SU-DHL-6 (cell line): ENCODE data around the gene P2RY14.

Source experiments
- H2AFZ ChIP-seq: fragments of 200-600 bp; sonication (generic); 2 replicates; pipeline ENCODE4 v1.6.1; 2014; ENCODE audit warnings: low read depth, mild to moderate bottlenecking, moderate library complexity, mixed read lengths, antibody characterized with exemption, low read length; ENCODE audit not compliant: severe bottlenecking
- H3F3A ChIP-seq: fragments of 200-600 bp; shearing (Covaris generic); 2 replicates; pipeline ENCODE4 v1.6.0; 2016; ENCODE audit warnings: antibody characterized with exemption, mild to moderate bottlenecking; ENCODE audit not compliant: insufficient read depth
- H3K27ac ChIP-seq: fragments of 200-600 bp; sonication (generic); 2 replicates; pipeline ENCODE4 v1.5.1; 2016; ENCODE audit warnings: low read depth, mild to moderate bottlenecking, low read length, moderate library complexity, mixed read lengths
- H3K27me3 ChIP-seq: fragments of 200-600 bp; sonication (generic), shearing (Covaris generic); 2 replicates; pipeline ENCODE4 v1.6.0; 2014; ENCODE audit warnings: mild to moderate bottlenecking, low read length
- H3K36me3 ChIP-seq: fragments of 200-600 bp; sonication (generic); 2 replicates; pipeline ENCODE4 v1.6.1; 2014; ENCODE audit warnings: mild to moderate bottlenecking, low read length, mixed read lengths
- H3K4me2 ChIP-seq: fragments of 300-600, 200-600 bp; shearing (Covaris generic), sonication (generic); 2 replicates; pipeline ENCODE4 v1.6.0; 2014; ENCODE audit warnings: low read length, low read depth, mild to moderate bottlenecking; ENCODE audit not compliant: poor library complexity, severe bottlenecking
- H3K4me3 ChIP-seq: fragments of 200-600 bp; sonication (generic); 2 replicates; pipeline ENCODE4 v1.5.1; 2014; ENCODE audit warnings: antibody characterized with exemption, low read length, mild to moderate bottlenecking, mixed read lengths; ENCODE audit not compliant: insufficient read depth, poor library complexity, severe bottlenecking
- H3K79me2 ChIP-seq: fragments of 200-600 bp; sonication (generic); 2 replicates; pipeline ENCODE4 v1.6.1; 2014; ENCODE audit warnings: mild to moderate bottlenecking, low read length, moderate library complexity; ENCODE audit not compliant: insufficient read depth
- H3K9ac ChIP-seq: fragments of 200-600 bp; sonication (generic); 2 replicates; pipeline ENCODE4 v1.7.0; 2014; ENCODE audit warnings: mild to moderate bottlenecking, low read length
- H3K9me2 ChIP-seq: fragments of 200-600 bp; sonication (generic); replicated peaks from 2 replicates; pipeline ENCODE4 v1.6.1; 2014; ENCODE audit warnings: low read length; ENCODE audit not compliant: insufficient read depth
- H3K9me3 ChIP-seq: fragments of 200-600 bp; sonication (generic); 2 replicates; pipeline ENCODE4 v1.6.1; 2014; ENCODE audit warnings: low read length, mixed read lengths; ENCODE audit not compliant: insufficient read depth
- H4K20me1 ChIP-seq: fragments of 200-600 bp; sonication (generic); 2 replicates; pipeline ENCODE4 v1.6.1; 2014; ENCODE audit warnings: low read depth, mild to moderate bottlenecking, antibody characterized with exemption, low read length, moderate library complexity, mixed read lengths
- EZH2phosphoT487 ChIP-seq: fragments of 200-600 bp; sonication (generic), shearing (Covaris generic); conservative IDR thresholded peaks from 2 replicates; pipeline ENCODE4 v1.6.1; 2018; ENCODE audit warnings: mild to moderate bottlenecking, antibody characterized with exemption, low read length, moderate library complexity, mixed read lengths
- TF ChIP-seq, protein P1 (sequence below): fragments of 200-600 bp; sonication (generic); IDR thresholded peaks from one replicate; pipeline ENCODE4 v1.5.1; 2017; ENCODE audit warnings: antibody characterized with exemption, mild to moderate bottlenecking, low read length, moderate library complexity; ENCODE audit not compliant: insufficient read depth, poor library complexity, severe bottlenecking

The P2RY14 gene

GRCh38 chr3:151178208-151178845 is 100.0 kb downstream of the P2RY14 start:
- Histone ChIP-seq H3K36me3 (no peaks in the 10 kb centered on the region; the same call in 1 of the 2 replicates), H3K9ac (no peak overlapping the region), H3K79me2 (no peaks in the 10 kb centered on the region), H4K20me1 (no peaks in the 10 kb centered on the region), H3K4me3 (no peak overlapping the region), H3K27me3 (no peaks in the 10 kb centered on the region), H3K27ac (no peak overlapping the region), H3K9me2 (no peaks in the 10 kb centered on the region), H3K4me2 (no peak overlapping the region), H3K9me3 (no peaks in the 10 kb centered on the region), H3F3A (no peaks in the 10 kb centered on the region), H2AFZ (no peak overlapping the region)
- TF ChIP-seq EZH2phosphoT487: no peak
- TF ChIP-seq, protein P1, sequence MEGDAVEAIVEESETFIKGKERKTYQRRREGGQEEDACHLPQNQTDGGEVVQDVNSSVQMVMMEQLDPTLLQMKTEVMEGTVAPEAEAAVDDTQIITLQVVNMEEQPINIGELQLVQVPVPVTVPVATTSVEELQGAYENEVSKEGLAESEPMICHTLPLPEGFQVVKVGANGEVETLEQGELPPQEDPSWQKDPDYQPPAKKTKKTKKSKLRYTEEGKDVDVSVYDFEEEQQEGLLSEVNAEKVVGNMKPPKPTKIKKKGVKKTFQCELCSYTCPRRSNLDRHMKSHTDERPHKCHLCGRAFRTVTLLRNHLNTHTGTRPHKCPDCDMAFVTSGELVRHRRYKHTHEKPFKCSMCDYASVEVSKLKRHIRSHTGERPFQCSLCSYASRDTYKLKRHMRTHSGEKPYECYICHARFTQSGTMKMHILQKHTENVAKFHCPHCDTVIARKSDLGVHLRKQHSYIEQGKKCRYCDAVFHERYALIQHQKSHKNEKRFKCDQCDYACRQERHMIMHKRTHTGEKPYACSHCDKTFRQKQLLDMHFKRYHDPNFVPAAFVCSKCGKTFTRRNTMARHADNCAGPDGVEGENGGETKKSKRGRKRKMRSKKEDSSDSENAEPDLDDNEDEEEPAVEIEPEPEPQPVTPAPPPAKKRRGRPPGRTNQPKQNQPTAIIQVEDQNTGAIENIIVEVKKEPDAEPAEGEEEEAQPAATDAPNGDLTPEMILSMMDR: no peak

DNA sequence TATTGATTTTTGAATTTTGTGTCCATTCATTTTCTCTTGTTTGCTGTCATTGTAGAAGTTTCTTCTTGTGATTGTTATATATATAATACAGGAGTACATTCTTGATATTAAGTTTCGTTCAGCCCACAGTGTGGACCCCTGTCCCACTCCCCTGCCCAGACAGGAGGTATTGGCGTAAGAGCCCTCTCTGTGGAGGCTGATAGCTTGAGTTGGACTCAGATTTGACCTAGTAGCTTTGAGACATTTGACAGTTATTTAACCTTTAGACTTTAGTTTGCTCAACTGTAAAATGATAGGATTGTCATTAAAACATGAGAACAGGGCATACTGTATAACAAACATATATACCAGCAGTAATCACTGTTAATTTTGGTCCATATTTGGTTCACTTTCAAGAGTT is 102.4 kb downstream of the P2RY14 start:
- Histone ChIP-seq H2AFZ (no peak overlapping the region), H3F3A (no peaks in the 10 kb centered on the region), H4K20me1 (no peaks in the 10 kb centered on the region), H3K9me3 (no peaks in the 10 kb centered on the region), H3K9ac (no peak overlapping the region), H3K79me2 (no peaks in the 10 kb centered on the region), H3K4me2 (no peak overlapping the region), H3K4me3 (no peak overlapping the region), H3K27ac (no peak overlapping the region), H3K9me2 (no peaks in the 10 kb centered on the region), H3K27me3 (no peaks in the 10 kb centered on the region), H3K36me3 (no peaks in the 10 kb centered on the region; the same call in 1 of the 2 replicates)
- TF ChIP-seq, protein P1: no peak
- TF ChIP-seq EZH2phosphoT487: no peak

GRCh38 chr3:151174351-151174750 is 104.0 kb downstream of the P2RY14 start:
- Histone ChIP-seq H3K27ac (no peak overlapping the region), H3K4me2 (no peak overlapping the region), H3K36me3 (no peaks in the 10 kb centered on the region), H3F3A (no peaks in the 10 kb centered on the region), H3K79me2 (no peaks in the 10 kb centered on the region), H3K9me3 (no peaks in the 10 kb centered on the region), H3K4me3 (no peak overlapping the region), H3K9ac (no peak overlapping the region), H3K9me2 (no peaks in the 10 kb centered on the region), H4K20me1 (no peaks in the 10 kb centered on the region), H2AFZ (no peak overlapping the region), H3K27me3 (no peaks in the 10 kb centered on the region)
- TF ChIP-seq, protein P1: no peak
- no peak for TF ChIP-seq EZH2phosphoT487
